PFSK-1 (cell line): ENCODE data around the gene RTN4RL2.

Source experiments
- FOXP2 ChIP-seq: optimal IDR thresholded peaks from 2 replicates; pipeline ENCODE3; 2011; ENCODE audit warnings: borderline replicate concordance, control low read depth, inconsistent platforms; ENCODE audit not compliant: insufficient read depth; ENCODE audit errors: extremely low read length, extremely low read depth
- POLR2AphosphoS5 ChIP-seq: IDR thresholded peaks from 2 replicates; pipeline ENCODE4 v1.6.1; 2012; ENCODE audit warnings: low read depth, mild to moderate bottlenecking, control low read depth, low read length, moderate library complexity
- SIN3A ChIP-seq: IDR thresholded peaks from 2 replicates; pipeline ENCODE4 v1.6.1; 2012; ENCODE audit warnings: mild to moderate bottlenecking, low read length, moderate library complexity, borderline replicate concordance; ENCODE audit not compliant: insufficient read depth
- TAF1 ChIP-seq: IDR thresholded peaks from 2 replicates; pipeline ENCODE4 v1.6.1; 2012; ENCODE audit warnings: low read length, control low read depth, borderline replicate concordance; ENCODE audit not compliant: insufficient read depth
- TF ChIP-seq, protein P1 (sequence below), 2 experiments: IDR thresholded peaks; 2 replicates each; pipeline versions ENCODE4 v1.6.1 to v1.8.0; 2011 to 2012; ENCODE audit warnings: low read depth in 2 of 2, low read length in 2 of 2, control low read depth in 1 of 2, inconsistent platforms in 1 of 2, mild to moderate bottlenecking in 1 of 2, moderate library complexity in 1 of 2; ENCODE audit not compliant: insufficient read depth in 1 of 2

DNA sequence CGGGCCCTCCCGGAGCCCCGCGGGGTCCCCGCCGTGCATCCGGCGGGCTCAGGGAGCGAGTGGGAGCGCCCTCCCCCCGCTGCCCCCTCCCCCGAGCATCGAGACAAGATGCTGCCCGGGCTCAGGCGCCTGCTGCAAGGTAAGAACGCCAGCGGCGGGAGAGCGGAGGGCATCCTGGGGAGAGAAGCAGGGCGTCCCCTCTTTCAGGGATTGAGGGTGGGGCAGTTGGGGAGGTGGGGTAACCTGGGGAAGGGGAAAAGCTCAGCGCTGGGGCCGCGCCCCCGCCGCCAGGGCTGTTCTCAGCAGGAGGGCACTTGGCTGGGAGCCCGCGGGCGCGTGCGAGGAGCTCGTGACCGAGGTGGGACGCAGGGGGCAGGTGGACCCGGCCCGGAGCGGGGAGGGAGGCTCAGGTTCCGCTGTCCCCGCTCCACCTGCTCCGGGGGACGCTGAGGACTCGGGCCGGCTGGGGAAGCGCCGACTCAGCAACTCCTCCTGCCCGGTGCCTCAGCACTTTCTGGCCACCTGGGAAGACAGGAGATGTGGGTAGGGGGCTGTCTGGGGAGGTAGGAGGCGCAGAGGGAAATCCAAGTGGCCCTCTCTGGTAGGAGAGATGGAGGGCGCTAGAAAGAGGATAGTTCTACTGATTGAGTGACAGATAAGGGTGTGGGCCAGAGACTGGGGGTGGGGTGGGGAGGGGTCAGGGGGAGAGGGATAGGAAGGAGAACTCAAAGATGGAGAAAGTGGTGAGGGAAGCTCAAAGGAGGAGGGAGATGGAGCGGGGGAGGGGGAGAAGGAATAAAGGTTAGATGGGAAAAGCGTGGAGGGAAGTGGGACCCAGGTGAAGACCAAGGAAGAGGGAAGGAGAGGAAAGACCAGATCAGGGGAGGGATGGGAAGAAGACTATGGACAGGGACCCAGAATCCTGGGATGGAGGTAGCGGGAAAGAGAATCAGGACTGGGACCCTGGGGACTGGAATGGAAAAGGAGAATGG lies 726 bp downstream of the RTN4RL2 start:
- no peak for TF ChIP-seq POLR2AphosphoS5
- no peak for TF ChIP-seq TAF1
- TF ChIP-seq, protein P1, sequence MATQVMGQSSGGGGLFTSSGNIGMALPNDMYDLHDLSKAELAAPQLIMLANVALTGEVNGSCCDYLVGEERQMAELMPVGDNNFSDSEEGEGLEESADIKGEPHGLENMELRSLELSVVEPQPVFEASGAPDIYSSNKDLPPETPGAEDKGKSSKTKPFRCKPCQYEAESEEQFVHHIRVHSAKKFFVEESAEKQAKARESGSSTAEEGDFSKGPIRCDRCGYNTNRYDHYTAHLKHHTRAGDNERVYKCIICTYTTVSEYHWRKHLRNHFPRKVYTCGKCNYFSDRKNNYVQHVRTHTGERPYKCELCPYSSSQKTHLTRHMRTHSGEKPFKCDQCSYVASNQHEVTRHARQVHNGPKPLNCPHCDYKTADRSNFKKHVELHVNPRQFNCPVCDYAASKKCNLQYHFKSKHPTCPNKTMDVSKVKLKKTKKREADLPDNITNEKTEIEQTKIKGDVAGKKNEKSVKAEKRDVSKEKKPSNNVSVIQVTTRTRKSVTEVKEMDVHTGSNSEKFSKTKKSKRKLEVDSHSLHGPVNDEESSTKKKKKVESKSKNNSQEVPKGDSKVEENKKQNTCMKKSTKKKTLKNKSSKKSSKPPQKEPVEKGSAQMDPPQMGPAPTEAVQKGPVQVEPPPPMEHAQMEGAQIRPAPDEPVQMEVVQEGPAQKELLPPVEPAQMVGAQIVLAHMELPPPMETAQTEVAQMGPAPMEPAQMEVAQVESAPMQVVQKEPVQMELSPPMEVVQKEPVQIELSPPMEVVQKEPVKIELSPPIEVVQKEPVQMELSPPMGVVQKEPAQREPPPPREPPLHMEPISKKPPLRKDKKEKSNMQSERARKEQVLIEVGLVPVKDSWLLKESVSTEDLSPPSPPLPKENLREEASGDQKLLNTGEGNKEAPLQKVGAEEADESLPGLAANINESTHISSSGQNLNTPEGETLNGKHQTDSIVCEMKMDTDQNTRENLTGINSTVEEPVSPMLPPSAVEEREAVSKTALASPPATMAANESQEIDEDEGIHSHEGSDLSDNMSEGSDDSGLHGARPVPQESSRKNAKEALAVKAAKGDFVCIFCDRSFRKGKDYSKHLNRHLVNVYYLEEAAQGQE (IDR thresholded peaks at IDR 0.05; ENCODE audit: insufficient read depth in 1 of 2, low read depth in 2 of 2, low read length in 2 of 2) = no peak
- no peak for TF ChIP-seq SIN3A
- no peak for TF ChIP-seq FOXP2
